Pulmonary artery endothelial cell (primary cell): Measurements from ENCODE around the gene TMPRSS3. TPM values are rescaled to one million over a fixed set of nuclear protein-coding genes. Genes with fewer than 3 reads are reported as not detected.

Source experiments
- DNase-seq: peaks from one replicate; pipeline ENCODE4 v3.0.0-alpha.2; 2011; ENCODE audit warnings: low read depth, low spot score
- total RNA-seq: library from RNA; depleted of rRNA; stranded (reverse); fragments of >200 nt; gene quantifications from 2 replicates; pipeline ENCODE4 v1.2.3, GENCODE V29; 2014

Gene TMPRSS3
- total RNA-seq, 1 donor from 2014 or later: not detected

DNA sequence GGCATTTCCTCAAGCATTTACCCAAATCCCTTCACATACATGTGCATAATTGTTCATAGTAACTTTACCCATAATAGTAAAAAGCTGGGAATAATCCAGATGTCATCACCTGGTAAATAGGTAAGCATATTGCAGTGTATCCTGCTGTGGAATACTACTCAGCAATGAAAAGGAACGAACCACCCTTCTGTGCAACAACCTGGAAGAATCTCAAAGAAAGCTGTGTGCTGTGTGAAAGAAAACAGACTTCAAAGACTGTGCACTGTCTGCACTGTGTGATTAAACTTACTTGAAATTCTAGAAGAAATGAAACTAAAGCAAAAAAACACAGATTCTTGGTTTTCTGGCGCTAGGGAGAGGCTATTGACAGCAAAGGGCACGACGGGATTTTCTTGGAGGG is 58.6 kb downstream of the TMPRSS3 start:
- DNase-seq: no peak

DNA sequence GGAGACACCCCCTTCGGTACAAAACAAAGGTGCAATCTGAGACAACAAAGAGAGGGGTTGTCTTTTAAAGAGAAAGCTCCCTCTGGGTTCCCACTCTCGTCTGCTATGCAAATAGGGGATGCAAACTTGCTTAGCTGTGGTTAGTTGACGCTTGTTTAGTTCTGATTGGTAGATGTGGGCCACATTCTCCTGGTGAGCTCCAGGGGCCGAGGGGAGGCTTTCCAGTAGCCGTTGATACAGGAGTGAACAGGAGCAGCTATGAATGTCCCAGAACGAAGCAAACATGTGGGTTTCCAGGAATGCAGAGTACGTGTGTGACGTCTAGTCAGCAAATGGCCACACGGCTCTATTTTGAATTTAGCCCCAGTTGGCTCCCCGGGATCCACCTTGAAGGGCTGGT is 59.8 kb downstream of the TMPRSS3 start:
- DNase-seq: no peak

DNA sequence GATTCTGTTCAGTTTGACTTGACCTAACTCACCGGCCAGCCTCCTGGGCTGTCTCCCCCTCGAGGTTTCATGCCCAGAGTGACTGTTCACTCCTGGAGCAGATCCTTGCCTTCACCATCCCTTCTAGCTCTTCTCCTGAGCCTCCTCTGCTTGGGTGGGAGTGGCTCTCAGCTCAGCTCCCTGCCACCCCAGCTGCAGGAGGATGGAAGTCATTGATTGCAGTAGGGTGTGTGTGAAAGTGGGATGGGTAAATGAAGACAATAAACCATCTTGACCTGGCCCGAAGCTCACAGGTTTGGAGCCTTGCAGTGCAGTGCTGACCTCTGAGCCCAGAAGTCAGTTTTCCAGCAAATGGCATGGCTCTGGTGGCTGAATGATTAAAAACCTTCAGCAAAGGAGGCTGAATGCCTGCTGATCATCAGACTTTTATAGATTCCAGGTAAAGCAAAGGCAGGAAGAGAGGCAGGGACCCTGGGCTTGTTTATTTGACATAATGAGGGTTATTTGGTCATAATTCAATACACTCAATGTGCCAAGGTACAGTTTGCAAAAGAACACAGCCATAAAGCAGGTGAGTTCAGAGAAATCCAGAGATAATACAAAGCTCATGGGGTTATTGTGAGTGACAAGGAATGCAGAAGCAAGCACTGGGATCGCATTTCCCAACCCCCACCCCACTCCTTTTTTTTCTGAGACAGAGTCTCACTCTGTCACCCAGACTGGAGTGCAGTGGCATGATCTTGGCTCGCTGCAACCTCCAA is 63.1 kb downstream of the TMPRSS3 start:
- DNase-seq: no peak

DNA sequence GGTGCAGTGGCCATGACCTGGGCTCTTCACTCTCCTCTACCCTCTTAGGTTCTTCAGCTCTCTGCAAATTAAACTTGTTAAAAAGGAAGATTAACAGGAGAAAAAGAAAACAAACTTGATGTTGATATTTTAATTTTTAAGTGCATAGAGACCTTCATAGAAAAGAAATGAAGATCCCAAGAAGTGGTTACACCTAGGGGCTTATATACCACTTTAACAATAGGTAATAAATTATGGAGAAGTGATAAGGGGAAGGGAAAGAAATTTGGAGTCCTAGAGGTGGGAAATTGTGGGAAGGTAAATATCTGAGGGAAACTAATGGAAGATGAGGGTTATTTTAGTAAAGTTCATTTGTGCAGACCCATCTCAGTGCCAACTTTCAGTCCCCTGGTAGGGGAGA is 64.2 kb downstream of the TMPRSS3 start:
- no peak for DNase-seq

DNA sequence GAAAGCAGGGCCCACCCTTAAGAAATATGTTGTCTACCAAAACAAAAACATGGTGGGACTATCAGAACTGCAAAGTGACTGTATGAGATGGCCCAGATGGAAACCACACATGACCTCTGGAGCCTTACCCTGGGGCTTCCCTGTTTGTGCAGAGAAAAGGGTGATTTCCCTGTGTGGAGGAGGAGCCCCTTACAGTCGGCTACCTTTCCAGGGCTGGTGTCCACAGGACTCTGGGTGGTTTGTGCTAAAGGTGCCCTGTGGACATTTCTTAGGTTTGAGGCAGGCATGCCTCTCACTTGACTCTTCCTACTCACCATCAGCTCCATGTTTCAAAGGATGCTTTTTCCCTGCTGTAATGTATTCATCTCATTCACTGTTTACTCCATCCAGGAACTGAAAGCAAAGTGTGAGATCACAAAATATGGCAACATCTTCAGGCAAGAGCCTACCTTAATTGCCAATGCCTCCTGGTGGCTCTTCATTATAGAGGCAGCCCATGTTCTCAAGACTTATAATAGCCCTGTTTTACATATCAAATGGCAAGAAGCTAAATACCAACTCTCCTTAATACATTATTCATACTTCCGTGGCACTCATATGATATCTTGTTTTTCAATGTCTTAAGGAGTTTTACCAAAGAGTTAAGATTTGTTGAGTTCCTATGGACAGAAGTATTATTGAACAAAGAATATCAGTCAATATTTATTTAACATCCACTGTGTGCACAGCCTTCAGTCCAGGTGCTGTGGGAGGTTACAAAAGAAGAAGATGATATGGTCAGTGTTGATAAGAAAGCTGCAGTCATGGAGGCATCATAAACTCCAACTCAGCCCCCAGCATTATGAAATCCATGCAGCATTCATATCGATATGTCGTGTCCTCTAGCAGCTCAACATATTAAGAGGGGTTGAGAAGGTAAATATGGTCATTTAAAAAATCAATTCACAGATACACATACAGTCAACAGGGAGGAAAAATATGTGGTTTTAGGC is 65.2 kb downstream of the TMPRSS3 start:
- no peak for DNase-seq

DNA sequence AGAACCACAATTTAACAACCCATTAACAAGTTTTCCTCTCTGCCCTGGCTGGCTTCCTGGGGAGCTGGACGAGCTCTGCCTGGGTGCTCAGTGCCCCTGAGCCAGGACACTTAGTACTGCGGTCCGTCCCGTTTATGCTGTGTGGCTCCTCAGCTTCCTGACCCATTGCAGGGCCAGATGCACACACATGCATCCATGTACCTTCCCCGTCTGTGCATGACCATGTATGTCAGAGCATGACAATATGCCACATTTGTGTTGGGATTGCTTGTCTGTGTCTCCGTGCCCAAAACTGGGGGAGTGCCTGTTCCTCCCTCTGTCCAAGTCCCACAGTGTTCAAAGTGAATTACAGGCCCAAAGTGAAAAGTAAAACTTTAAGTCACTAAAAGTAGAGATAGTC is 71.0 kb downstream of the TMPRSS3 start:
- DNase-seq: no peak

Other genes with a start within 250 kb of the TMPRSS3 start
- 19.5 and 37.8 TPM in 2 replicates for gene ABCG1, start 176.9 kb downstream of the TMPRSS3 start, total RNA-seq
- not detected in 2 replicates for gene TFF3, start 80.6 kb downstream of the TMPRSS3 start, total RNA-seq
- not detected in 2 replicates for gene TFF2, start 45.1 kb downstream of the TMPRSS3 start, total RNA-seq
- gene TFF1, start 29.5 kb downstream of the TMPRSS3 start, total RNA-seq: not detected in 2 replicates
- gene UBASH3A, start 7.8 kb upstream of the TMPRSS3 start, total RNA-seq: not detected in 2 replicates
- 0.07 TPM in 1 of 2 replicates, not detected in the other for gene RSPH1, start 100.2 kb upstream of the TMPRSS3 start, total RNA-seq
- gene SLC37A1, start 117.8 kb upstream of the TMPRSS3 start, total RNA-seq: 9.5 and 11.8 TPM in 2 replicates